Activated CD4-positive, alpha-beta T cell treated with anti-CD3 and anti-CD28 coated beads for 24 hours (primary cell): Measurements from ENCODE around the gene RAB25.

Experiments
- DNase-seq, 2 donors: peaks; one replicate each; pipeline ENCODE4 v3.0.0-alpha.2; 2020; ENCODE audit warnings: low read depth in 2 of 2

The RAB25 gene

DNA sequence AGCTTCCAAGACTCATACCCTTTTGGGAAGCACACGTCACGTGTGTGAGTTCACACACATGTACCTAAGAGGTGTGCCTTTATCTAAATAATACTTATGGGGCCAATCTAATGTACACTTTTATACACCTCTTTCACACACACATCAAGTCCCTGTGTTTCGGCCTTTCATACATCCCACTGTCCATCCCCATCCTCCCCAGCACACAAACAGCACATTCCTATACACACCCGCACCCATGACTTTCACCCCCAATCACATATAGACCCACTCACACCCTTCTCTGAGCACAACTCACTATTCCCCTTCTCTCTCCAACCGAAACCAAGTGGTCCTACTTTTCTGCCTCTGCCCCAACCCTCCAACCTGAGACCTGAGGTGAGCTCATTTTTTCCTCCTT is 17.8 kb downstream of the RAB25 start:
- DNase-seq, result no peak

DNA sequence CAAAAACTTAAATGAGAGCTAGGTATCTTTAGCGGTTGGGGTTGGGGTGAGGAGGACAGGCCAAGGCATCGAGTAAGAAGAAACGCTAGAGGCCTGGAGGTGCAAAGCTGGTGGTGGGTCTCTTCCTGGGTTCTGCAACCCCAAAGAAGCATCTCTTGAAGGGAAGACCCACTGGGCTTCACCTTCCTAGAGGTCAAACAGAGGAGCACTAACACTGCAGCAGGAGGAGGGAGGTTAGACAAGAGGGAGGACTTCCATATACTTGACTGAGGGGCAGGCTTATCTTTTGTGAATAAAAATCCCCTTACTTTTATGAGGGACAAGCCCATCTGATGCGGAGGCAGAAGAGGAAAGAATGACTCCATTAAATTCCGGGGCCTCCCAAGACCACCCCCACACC is 18.8 kb downstream of the RAB25 start:
- DNase-seq, result no peak

DNA sequence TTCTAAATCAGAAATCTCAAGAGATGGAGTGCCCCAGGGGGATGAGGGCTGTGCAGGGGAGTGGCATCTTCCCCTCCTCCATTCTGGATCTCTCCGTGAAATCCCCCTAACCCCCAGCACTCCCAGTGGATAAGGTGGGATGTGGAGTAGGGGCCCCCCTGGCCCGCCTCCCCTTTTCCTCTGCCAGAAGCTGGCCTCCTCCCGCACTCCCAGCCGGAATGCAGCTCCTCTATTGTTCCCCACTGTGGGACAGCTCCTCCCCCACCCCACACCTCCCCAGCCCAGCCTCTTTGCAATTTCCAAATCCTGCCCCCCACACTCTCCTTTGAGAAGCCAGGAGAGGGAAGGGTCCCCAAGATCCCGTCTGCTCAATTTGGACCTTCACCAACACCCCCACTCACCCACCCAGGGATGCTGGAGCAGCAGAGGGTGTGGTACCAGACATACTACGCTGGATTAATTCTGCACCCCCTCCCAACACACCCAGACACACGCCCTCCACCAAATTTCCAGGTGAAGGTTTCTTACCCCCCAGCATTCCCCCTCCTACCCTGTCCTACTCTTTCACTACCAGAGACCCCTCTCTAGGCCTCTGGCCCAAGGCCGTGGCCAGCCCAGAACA is 19.4 kb downstream of the RAB25 start:
- DNase-seq, result no peak

DNA sequence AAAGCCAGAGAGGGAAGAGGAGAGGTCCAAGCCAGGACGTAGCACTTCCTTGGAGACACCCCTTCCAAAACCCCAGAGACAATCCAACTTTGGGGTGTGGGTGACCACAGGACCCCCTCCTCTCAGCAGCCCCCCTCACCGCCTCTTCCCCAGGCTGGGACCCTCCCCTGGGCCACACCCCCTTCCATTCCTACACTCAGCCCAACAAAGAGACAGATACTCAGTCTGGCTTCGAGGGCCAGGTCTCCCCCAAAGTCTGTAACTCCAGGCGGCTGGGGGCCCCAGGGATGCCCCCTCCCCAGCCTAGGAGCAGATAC is 19.9 kb downstream of the RAB25 start:
- DNase-seq, result no peak

DNA sequence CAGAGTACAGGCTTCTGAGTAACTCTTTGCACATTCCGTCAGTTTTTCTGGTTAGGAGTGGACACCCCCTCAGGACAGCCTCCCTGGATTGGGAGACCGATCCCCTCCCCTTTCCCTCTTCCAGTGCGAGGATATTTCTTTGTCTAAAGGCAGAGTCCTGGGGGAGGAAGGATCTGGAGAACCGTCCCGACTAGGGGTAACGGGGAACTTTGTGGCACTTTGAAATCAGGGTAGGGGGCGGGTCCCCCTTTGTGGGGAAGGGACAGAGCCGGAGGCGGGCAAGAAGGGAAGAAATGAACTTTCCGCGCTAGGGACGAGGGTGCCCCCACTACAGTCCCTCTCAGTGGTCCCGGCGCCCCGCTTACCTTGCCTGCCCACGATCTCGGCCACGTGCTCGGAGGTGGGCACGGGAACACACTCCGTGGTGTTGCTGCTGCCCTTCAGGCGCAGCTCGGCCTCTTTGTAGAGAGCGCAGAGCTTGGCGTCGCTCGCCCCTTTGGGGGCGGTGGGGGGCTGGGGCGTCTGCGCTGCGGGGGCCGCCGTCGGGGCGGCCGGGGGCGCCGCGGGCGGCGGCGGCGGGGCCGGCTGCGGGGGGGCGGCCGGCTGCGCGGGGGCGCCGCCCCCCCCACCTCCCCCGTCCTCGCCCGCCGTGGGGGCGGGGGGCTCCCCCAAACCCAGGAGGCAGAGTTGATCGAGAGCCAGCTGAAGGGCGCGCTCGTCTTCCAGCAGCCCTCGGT is 20.4 kb downstream of the RAB25 start:
- DNase-seq, result no peak

DNA sequence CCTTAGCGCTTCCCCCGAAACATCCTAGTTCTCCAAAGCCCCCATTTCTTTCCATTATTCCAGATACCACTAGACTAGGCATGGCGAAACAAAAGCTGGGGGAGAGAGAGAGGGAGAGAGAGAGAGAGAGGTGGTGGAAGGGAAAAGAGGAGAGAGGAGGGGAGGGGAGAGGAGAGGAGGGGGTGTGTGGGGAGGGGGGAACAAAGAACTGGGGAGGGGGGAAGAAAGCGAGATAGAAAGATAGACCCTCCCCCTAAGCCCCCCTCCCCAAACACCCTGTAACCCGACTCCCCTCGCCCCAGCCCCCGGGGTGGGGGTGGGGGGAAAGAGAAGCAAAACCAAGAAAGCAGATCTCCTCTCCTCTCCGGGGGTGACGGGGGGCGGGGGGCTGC is 21.0 kb downstream of the RAB25 start:
- DNase-seq, result no peak

DNA sequence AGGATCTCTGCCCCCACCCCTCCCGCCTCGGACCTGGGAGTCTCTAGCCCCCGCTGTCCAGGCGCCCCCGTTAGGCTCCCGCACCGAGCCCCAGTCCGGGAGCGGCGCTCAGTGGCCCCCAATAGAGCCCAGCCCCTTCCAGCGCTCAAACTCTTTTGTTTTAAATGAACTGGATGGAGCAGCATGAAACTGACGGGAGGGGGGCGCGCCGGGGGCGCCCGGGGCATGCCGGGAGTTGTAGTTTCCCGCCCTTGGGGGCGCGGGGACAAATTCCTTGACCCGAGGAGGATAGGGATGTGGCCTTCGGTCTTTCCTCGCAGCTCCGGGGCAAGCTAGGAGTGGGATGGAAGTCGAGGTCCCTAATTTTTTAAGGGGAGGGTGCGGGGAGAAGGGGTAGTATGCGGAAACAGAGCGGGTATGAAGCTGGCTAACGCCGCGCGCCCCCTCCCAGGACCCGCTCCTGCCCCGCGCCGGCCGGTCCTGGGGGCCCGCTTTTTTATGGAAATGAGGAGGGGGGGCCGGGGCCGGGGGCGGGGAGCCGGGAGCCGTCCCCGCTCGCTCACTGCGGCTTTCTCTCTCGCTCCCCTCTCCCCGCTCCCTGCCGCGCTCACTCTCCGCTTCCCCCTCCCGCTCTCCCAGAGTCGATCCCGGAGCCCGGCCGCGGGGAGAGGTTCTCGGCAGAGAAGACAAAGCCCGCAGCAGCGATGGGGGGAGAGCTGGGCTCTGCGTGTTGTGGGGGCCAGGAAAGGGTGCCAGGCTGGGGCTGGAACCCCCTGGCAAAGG is 21.5 kb downstream of the RAB25 start, which contains the start of gene MEX3A:
Gene MEX3A (minus strand): TSS at position 157 of the 783 bp plus-strand sequence. CDS start 467 bp downstream, outside the sequence.
- peak in 1 of 2 donors; percentile 53 for DNase-seq

DNA sequence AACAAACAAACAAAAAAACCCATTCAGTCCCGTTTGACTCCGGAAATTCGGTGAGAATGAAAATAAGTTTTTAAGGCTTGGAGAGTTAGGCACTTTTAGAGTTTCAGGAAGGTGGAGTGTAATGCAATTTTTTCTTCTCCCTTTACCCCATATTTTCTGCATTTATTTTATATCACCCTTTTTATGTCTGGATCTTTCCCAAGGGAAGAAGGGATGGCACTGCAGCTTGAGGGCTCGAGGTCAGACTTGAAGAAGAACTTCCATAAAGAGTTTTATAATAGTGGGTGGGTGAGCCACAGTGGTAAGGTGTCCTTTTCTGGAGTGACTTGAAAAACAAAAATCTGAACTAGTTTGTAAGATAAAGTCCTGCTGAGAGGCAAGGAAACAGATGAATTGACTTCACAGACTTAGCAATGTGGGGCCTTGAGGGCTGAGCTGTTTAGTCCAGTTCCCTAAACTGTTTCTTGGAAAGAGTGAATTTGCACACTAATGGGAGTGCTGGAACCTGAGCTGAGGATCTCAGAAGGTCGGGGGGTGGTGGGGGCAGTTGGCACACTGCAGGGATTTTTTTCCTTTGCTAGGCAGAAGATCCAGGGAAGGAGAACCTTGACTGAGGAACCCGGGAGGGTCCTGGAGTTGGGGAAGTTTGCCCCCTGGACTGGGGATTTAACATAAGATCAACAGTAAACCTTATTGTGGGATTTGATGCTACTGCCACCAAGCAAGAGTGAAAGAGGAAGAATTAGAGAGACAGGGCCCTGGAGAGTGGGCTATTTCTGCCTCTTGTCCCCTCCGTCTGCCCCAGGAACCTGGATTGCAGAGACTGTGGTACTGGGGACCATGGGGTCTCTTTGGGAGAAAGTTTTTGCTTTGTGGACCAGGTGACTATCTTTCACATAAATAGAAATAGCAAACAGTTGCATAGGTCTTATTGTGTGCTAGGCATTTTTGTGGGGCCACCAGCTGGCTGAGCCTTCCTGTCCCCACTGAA is 23.1 kb downstream of the RAB25 start:
- no peak for DNase-seq

DNA sequence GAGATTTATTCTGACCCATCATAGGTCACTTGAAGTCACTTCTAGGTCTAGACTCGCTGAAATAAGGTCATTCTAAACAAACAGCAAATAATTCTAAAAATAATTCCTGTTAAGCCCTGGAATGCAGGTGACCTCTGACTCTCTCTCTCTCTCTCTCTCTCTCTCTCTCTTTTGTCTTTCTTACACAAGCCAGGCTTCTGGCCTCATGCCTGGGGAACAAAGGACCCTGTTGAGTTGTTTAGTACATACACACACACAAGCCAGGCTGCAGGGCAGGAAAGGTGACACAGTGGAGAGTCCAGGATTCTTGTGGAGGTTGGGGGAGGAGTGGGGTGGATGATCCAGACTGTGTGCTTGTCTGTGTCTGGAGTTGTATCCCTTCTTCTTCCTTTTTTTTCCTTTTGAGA is 25.3 kb downstream of the RAB25 start:
- DNase-seq, result no peak

DNA sequence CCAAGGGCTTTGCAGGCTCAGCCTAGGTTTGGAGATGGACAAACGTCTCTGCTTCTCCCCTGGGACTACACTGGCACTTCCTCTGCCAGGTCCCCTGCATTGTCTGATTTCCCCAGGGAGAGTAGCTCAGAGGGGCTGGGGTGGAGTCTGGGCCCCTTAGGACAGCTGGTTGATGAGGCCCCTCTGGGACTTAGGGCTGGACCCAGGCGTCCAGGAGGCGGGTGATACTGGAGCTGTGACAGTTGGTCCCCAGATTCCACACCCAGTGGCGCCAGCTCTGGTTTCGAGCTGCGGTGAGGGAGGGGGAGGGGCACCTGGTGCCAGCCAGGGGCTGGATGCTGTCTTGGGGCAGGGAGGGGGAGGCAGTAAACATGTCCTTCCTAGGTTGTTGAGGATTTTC is 28.7 kb downstream of the RAB25 start:
- DNase-seq, result no peak

DNA sequence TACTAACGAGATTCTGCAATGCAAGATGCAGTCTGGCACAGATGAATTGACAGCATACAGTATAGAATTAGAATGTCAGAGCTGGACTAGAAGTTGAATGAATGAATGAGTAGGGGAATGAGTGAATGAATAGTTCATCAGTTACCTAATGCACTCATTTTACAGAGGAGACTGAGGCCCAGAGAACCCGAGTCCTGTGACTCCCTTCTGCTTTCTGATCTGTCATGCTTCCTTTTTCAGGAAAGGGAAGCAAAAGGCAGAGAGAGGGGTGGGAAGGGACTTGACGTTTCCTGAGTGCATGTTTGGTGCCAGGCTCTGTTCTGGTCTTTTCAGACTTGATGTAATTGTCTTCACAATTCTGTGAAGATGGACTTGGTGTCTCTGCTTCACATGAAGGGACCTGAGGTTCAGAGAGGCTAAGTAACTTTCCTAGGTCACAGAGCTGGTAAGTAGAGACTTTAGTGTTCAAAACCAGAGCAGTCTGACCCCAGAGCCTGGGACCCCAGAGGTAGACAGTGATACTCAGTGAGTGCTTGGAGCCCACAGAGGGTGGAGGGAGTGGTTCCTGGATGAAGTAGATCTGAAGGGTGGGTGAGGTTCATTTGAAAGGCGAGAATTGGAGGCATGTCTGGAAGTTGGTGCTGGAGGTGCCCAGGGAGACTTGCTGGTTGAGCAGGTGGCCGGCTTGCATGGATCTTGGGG is 29.3 kb downstream of the RAB25 start:
- DNase-seq, result no peak

DNA sequence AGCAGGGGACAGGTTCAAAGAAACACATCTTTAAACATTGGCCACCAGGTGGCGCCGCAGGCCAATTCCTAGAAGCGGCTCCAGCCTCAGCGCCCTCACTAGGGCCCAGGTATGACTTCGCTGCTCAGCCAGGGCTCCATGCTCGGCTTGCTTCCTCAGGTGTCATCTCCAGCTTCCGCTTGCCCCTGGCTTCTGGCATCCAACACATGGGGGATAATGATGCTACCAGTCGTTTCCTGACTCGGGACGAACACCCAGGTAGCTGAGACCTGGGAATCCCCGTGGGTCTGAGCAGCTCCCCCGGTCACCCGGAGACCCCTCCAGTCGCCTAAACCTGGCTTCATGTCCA is 29.9 kb downstream of the RAB25 start:
- peak; percentile 87 to 90 for DNase-seq

DNA sequence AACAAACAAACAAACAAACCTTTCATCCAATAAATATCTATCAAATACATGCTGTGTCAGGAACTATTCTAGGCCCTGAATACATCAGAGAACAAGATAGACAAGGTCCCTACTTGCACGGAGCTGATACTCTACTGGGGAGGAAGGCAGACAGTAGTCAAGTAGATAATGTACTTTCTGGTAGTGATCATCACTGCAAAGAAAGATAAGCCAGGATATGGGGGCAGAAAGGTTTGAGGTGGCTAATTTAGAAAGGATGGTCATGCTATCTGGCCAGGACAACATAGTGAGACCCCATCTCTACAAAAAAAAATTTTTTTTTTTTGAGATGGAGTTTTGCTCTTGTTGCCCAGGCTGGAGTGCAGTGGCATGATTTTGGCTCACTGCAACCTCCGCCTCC is 30.6 kb downstream of the RAB25 start:
- DNase-seq, result no peak

DNA sequence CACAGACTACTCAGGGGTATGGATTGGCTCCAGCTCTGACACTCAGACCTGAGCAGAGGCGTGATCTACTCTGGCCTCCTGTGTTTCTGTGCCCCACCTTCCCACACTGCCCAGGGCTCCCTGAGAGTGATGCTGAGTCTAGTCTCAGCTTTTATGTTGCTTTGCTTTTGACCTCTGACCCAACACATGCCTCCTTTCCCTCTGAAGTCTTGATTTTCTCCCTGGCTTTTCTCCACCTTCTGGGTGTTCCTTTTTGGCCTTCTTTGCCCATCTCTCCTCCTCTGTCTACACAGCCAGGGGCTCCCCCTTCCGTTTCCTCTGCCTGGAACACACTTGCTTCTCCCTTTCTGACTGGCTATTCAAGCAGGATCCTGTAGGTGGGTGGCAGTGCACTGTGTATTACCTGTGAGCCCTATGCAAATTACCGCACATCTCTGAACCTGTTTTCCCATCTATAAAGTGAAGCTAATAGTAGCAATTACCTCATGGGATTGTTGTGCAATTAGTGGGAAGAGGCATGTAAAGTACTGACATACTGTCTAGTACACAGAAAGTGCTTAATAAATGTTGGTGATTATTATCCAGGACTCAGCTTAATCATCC is 35.0 kb downstream of the RAB25 start:
- no peak for DNase-seq

DNA sequence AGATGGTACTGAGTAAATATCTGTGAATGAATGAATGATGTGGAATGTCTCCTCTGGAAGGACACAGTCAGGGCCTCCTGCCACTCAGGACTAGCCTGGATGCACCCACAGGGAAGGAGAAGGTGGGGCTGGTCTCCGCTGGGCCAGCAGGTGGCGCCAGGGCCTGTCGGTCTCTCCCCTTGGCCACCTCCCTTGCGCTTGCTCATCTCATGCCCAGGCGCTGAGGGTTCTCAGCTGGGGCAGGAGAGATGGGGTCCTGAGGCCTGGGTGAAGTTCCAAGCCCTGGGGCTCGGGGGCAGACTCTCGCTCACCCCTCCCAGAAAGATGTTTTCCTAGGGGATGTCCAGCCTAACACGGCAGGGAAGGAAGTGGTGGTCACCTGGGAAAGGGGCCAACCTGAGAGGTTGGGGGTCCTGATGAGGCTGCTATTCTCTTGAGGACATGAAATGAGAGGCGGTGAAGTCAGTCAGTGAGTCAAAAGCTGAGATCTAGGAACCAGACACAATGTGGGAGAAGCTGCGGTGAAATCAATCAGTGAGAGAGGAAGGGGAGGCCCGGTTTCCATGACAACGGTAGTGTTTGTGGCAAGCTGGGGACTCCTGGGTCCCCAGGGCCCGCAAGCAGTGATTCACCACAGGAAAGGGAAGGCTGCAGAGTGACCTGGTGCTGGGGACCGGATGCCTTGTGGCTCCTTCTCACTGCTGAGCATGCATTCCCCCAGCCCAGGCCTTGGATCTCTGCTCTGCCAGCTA is 35.9 kb downstream of the RAB25 start:
- peak; percentile 83 to 87 for DNase-seq

DNA sequence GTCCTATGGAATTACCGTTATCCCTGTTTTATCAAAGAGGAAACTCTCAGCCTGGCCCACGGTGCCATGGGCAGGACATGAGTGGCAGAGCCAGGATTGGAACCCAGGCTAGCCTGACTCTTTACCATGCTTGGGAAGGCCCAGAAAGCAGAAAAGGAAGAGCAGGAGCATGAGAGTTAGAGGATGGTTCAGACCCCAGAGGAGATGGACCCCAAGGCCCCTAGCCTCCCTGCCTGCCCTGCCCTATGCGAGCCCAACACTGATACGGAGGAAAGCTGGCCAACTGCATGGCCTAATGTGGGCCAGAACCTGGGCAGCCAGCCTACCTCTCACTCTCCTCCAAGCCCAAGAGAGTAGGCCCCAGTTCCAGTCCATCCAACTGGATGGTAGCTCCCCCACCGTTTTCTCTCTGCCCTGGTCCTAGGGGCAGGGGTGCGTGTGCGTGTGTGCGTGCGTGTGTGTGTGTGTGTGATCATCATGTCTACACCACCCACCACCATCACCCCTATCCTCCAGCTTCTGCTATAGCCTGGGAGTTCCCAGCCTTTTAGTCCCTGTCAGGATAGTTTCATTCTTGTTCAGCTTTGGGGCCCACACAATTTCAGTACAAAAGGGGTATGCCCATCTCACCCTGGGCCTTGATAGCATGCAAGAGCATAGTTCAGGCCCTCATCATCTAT is 36.7 kb downstream of the RAB25 start:
- no peak for DNase-seq

DNA sequence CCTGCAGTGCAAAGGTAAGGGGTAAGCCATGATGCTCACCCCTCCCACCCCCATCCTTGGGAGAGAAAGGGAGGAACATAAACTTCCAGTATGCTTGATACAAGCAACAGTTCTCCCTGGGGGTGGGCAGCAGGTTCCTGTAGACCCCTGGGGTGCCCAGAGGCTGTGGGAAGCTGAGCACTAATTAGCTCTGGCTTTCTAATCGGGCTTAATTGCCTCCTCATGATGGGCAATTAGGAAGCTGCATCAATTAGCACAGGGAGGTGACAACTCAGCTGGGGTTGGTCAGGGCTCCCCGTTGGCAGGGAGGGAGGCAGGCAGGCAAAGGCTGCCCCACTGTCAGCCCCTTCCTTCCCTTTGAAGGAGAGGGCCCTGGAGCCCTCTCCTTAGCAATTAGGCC is 37.8 kb downstream of the RAB25 start:
- DNase-seq, result no peak

DNA sequence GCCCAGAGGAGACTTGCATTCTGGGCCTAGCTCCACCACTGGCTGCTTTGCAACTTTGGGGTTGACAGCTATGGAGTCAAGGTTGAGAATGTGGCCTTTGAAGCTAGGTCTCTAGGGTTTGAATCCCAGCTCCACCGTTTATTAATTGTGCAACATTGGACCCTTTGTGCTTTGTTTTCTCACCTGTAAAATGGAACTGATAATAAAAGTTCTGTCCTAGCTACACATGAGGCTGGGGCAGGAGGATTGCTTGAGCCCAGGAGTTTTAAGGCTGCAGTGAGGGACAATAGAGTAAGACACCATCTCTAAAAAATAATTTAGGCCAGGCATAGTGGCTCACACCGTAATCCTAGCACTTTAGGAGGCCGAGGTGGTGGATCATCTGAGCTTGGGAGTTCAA is 38.3 kb downstream of the RAB25 start:
- no peak for DNase-seq

DNA sequence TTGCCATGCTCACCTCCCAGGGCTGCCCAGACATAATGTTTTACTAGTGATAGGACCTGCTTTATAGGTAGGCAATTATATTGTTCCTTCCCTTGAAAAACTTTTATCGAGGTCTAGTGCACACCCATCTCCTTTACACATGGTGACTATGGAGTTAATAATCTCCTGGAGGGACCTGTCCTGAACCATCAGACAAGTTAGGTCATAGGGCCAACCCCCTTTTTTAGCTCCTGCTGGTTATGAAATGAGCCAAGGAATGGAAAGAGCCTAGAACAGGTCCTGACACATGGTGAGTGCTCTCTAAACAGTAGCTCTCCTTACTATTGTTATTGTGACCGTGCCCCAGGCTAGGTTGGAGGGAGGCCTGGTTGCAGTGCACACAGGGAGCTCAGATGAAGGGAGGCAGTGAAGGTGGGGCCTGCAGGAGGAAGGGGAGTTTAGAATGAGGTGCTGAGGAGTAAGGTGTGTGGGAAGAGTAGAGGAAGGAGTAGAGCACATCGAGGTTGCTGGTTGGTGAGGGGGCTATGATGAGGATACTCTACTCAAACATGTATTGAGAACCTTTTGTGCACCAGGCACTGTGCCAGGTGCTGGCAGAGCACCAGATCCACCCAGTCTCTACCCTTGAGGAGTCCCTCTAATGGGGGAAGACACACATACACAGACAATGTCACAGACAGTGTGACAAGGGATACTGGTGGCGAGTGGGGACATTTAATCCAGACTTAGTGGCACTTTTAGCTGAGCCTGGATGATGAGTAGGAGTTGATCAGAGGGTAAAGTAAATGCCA is 39.4 kb downstream of the RAB25 start:
- DNase-seq, result no peak
